ENCODE measurements around the gene ZSCAN16.
"Not testable (repeated sequence)": the region's sequence is repeated elsewhere in the genome, so short reads cannot be mapped to it uniquely, and the experiment has no call there.

The ZSCAN16 gene

GRCh38 chr6:28082939-28083338 lies 41.5 kb upstream of the ZSCAN16 start:
- no peak for DNase-seq
- no peak overlapping the region for H3K27ac ChIP-seq (ENCODE audit: insufficient read depth in 1 of 2, low read depth in 1 of 2, low read length in 2 of 2, poor library complexity in 1 of 2, severe bottlenecking in 2 of 2)
- H3K36me3 ChIP-seq (ENCODE audit: control insufficient read depth in 4 of 4, insufficient read depth in 4 of 4, low read length in 3 of 4): peaks cover 4 to 28% (median 14%) of the 10 kb centered on the region in 4 experiments
- H3K4me1 ChIP-seq (ENCODE audit: control extremely low read depth in 1 of 4, control insufficient read depth in 4 of 4, insufficient read depth in 4 of 4, low read length in 3 of 4): peaks cover 3 to 19% (median 7%) of the 10 kb centered on the region in 4 experiments
- H3K27me3 ChIP-seq (replicated peaks in 2 of 5; ENCODE audit: control insufficient read depth in 4 of 5, insufficient read depth in 5 of 5, low read length in 4 of 5): no peaks in the 10 kb centered on the region
- H3K4me3 ChIP-seq (ENCODE audit: control insufficient read depth in 1 of 7, extremely low read depth in 1 of 7, insufficient read depth in 4 of 7, low read depth in 2 of 7, low read length in 6 of 7): no peak overlapping the region
- CTCF ChIA-PET: no interaction called here
- H3K9me3 ChIP-seq (ENCODE audit: control extremely low read depth in 1 of 5, control insufficient read depth in 4 of 5, insufficient read depth in 2 of 5, low read depth in 1 of 5, low read length in 4 of 5): peaks cover 0 to 5% (median 3%) of the 10 kb centered on the region in 5 experiments
- POLR2A ChIA-PET: no interaction called here

- ChIA-PET CTCF (no interaction called here), POLR2A (interaction anchor here (1.9 kb wide), 1 partner anchor 16 kb away, joined by 4 read pairs; no protein-coding TSS in a partner anchor)
- WGBS (ENCODE audit: insufficient coverage): 100% methylated on average over 2 of the region's 5 CpGs
- peak in 1 of 3 donors; percentile 30 for DNase-seq
- Histone ChIP-seq H3K4me1 (ENCODE audit: control extremely low read depth in 1 of 4, control insufficient read depth in 4 of 4, insufficient read depth in 4 of 4, low read length in 3 of 4) (peaks cover 0 to 3% (median 0%) of the 10 kb centered on the region in 4 experiments), H3K4me3 (ENCODE audit: control insufficient read depth in 1 of 7, extremely low read depth in 1 of 7, insufficient read depth in 4 of 7, low read depth in 2 of 7, low read length in 6 of 7) (no peak overlapping the region), H3K9me3 (ENCODE audit: control extremely low read depth in 1 of 5, control insufficient read depth in 4 of 5, insufficient read depth in 2 of 5, low read depth in 1 of 5, low read length in 4 of 5) (peaks cover 3 to 36% (median 14%) of the 10 kb centered on the region in 5 experiments), H3K27ac (ENCODE audit: insufficient read depth in 1 of 2, low read depth in 1 of 2, low read length in 2 of 2, poor library complexity in 1 of 2, severe bottlenecking in 2 of 2) (no peak overlapping the region), H3K27me3 (replicated peaks in 2 of 5; ENCODE audit: control insufficient read depth in 4 of 5, insufficient read depth in 5 of 5, low read length in 4 of 5) (no peaks in the 10 kb centered on the region), H3K36me3 (ENCODE audit: control insufficient read depth in 4 of 4, insufficient read depth in 4 of 4, low read length in 3 of 4) (peaks cover 16 to 50% (median 26%) of the 10 kb centered on the region in 4 experiments)
These were observed 35.4 kb upstream of the ZSCAN16 start for GRCh38 chr6:28089054-28089453.

GRCh38 chr6:28090917-28091586 lies 33.4 kb upstream of the ZSCAN16 start:
- H3K4me1 ChIP-seq (ENCODE audit: control extremely low read depth in 1 of 4, control insufficient read depth in 4 of 4, insufficient read depth in 4 of 4, low read length in 3 of 4): peaks cover 0 to 3% (median 0%) of the 10 kb centered on the region in 4 experiments
- CTCF ChIA-PET: no interaction called here
- POLR2A ChIA-PET: interaction anchor here (0.5 to 1.4 kb wide), 2 partner anchors 14 to 189 kb away, joined by 3 read pairs; no protein-coding TSS in a partner anchor
- peak in 2 of 3 donors; percentile 34 to 49 for DNase-seq
- peaks cover 7 to 36% (median 14%) of the 10 kb centered on the region in 5 experiments for H3K9me3 ChIP-seq (ENCODE audit: control extremely low read depth in 1 of 5, control insufficient read depth in 4 of 5, insufficient read depth in 2 of 5, low read depth in 1 of 5, low read length in 4 of 5)
- 31% methylated on average over 18 of the region's 33 CpGs for WGBS (ENCODE audit: insufficient coverage)
- peak overlapping the region in 4 of 7 experiments; percentile 8 to 59 (median 46) for H3K4me3 ChIP-seq (ENCODE audit: control insufficient read depth in 1 of 7, extremely low read depth in 1 of 7, insufficient read depth in 4 of 7, low read depth in 2 of 7, low read length in 6 of 7)
- no peaks in the 10 kb centered on the region for H3K27me3 ChIP-seq (replicated peaks in 2 of 5; ENCODE audit: control insufficient read depth in 4 of 5, insufficient read depth in 5 of 5, low read length in 4 of 5)
- H3K36me3 ChIP-seq (ENCODE audit: control insufficient read depth in 4 of 4, insufficient read depth in 4 of 4, low read length in 3 of 4): peaks cover 15 to 39% (median 22%) of the 10 kb centered on the region in 4 experiments
- no peak overlapping the region for H3K27ac ChIP-seq (ENCODE audit: insufficient read depth in 1 of 2, low read depth in 1 of 2, low read length in 2 of 2, poor library complexity in 1 of 2, severe bottlenecking in 2 of 2)

GRCh38 chr6:28102222-28102621 lies 22.2 kb upstream of the ZSCAN16 start:
- H3K27ac ChIP-seq (ENCODE audit: insufficient read depth in 1 of 2, low read depth in 1 of 2, low read length in 2 of 2, poor library complexity in 1 of 2, severe bottlenecking in 2 of 2); H3K27me3 ChIP-seq (replicated peaks in 2 of 5; ENCODE audit: control insufficient read depth in 4 of 5, insufficient read depth in 5 of 5, low read length in 4 of 5); H3K4me3 ChIP-seq (ENCODE audit: control insufficient read depth in 1 of 7, extremely low read depth in 1 of 7, insufficient read depth in 4 of 7, low read depth in 2 of 7, low read length in 6 of 7); CTCF ChIA-PET; DNase-seq; POLR2A ChIA-PET; H3K36me3 ChIP-seq (ENCODE audit: control insufficient read depth in 4 of 4, insufficient read depth in 4 of 4, low read length in 3 of 4): not testable (repeated sequence)
- Histone ChIP-seq H3K4me1 (ENCODE audit: control extremely low read depth in 1 of 4, control insufficient read depth in 4 of 4, insufficient read depth in 4 of 4, low read length in 3 of 4) (peaks cover 0 to 13% (median 5%) of the 10 kb centered on the region in 4 experiments), H3K9me3 (ENCODE audit: control extremely low read depth in 1 of 5, control insufficient read depth in 4 of 5, insufficient read depth in 2 of 5, low read depth in 1 of 5, low read length in 4 of 5) (peaks cover 0 to 17% (median 5%) of the 10 kb centered on the region in 5 experiments)
- WGBS (ENCODE audit: insufficient coverage): 96% methylated on average over 5 of the region's 7 CpGs

GRCh38 chr6:28102699-28103098 lies 21.7 kb upstream of the ZSCAN16 start:
- H3K36me3 ChIP-seq (ENCODE audit: control insufficient read depth in 4 of 4, insufficient read depth in 4 of 4, low read length in 3 of 4); DNase-seq; H3K27ac ChIP-seq (ENCODE audit: insufficient read depth in 1 of 2, low read depth in 1 of 2, low read length in 2 of 2, poor library complexity in 1 of 2, severe bottlenecking in 2 of 2); CTCF ChIA-PET; POLR2A ChIA-PET; H3K4me3 ChIP-seq (ENCODE audit: control insufficient read depth in 1 of 7, extremely low read depth in 1 of 7, insufficient read depth in 4 of 7, low read depth in 2 of 7, low read length in 6 of 7); H3K27me3 ChIP-seq (replicated peaks in 2 of 5; ENCODE audit: control insufficient read depth in 4 of 5, insufficient read depth in 5 of 5, low read length in 4 of 5): not testable (repeated sequence)
- H3K9me3 ChIP-seq (ENCODE audit: control extremely low read depth in 1 of 5, control insufficient read depth in 4 of 5, insufficient read depth in 2 of 5, low read depth in 1 of 5, low read length in 4 of 5): peaks cover 0 to 15% (median 5%) of the 10 kb centered on the region in 5 experiments
- peaks cover 0 to 13% (median 5%) of the 10 kb centered on the region in 4 experiments for H3K4me1 ChIP-seq (ENCODE audit: control extremely low read depth in 1 of 4, control insufficient read depth in 4 of 4, insufficient read depth in 4 of 4, low read length in 3 of 4)

GRCh38 chr6:28104392-28105244 lies 19.8 kb upstream of the ZSCAN16 start:
- ChIA-PET CTCF (interaction anchor here (0.8 to 2.5 kb wide), 5 partner anchors 11 to 196 kb away, joined by 3 to 9 read pairs (median 4); no protein-coding TSS in a partner anchor), POLR2A (interaction anchor here (0.8 to 1.7 kb wide), 6 partner anchors 11 to 32 kb away, joined by 3 to 5 read pairs (median 4); partner anchors contain the start of gene ZSCAN16)
- Histone ChIP-seq H3K9me3 (ENCODE audit: control extremely low read depth in 1 of 5, control insufficient read depth in 4 of 5, insufficient read depth in 2 of 5, low read depth in 1 of 5, low read length in 4 of 5) (no peaks in the 10 kb centered on the region), H3K27ac (ENCODE audit: insufficient read depth in 1 of 2, low read depth in 1 of 2, low read length in 2 of 2, poor library complexity in 1 of 2, severe bottlenecking in 2 of 2) (peak overlapping the region; percentile 69 to 82), H3K4me1 (ENCODE audit: control extremely low read depth in 1 of 4, control insufficient read depth in 4 of 4, insufficient read depth in 4 of 4, low read length in 3 of 4) (peaks cover 0 to 13% (median 5%) of the 10 kb centered on the region in 4 experiments), H3K27me3 (replicated peaks in 2 of 5; ENCODE audit: control insufficient read depth in 4 of 5, insufficient read depth in 5 of 5, low read length in 4 of 5) (no peaks in the 10 kb centered on the region), H3K4me3 (ENCODE audit: control insufficient read depth in 1 of 7, extremely low read depth in 1 of 7, insufficient read depth in 4 of 7, low read depth in 2 of 7, low read length in 6 of 7) (peak overlapping the region; percentile 70 to 90 (median 86)), H3K36me3 (ENCODE audit: control insufficient read depth in 4 of 4, insufficient read depth in 4 of 4, low read length in 3 of 4) (no peaks in the 10 kb centered on the region)
- WGBS (ENCODE audit: insufficient coverage): 0% methylated on average over 50 of the region's 54 CpGs
- peak; percentile 83 to 94 (median 91) for DNase-seq

Data from common myeloid progenitor, CD34-positive (primary cell).